Measurements from ENCODE around the gene FOXP1. TPM values are rescaled to one million over a fixed set of nuclear protein-coding genes. Genes with fewer than 3 reads are reported as not detected.

Gene FOXP1
- total RNA-seq, 1 donor, result 55.7 TPM

DNA sequence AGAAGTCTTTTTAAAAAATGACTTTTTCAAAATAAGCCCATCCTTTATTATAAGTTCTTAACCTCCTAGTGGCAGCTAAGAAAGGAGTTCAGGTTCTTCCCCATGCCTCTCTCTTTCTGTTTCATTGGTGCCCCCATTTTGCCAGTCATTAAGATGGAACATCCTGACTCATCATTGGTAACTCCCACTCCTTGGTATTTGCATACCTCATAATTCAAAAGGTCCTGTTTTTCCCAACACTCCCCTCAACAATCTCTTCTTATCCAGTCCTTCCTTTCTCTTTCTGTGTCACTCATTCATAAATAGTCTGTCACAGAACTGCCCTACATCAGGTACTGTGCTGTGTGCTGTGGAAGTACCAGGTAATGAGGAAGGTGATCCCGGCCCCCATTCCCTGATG lies 394.0 kb downstream of the FOXP1 start:
- TF ChIP-seq, protein P1, sequence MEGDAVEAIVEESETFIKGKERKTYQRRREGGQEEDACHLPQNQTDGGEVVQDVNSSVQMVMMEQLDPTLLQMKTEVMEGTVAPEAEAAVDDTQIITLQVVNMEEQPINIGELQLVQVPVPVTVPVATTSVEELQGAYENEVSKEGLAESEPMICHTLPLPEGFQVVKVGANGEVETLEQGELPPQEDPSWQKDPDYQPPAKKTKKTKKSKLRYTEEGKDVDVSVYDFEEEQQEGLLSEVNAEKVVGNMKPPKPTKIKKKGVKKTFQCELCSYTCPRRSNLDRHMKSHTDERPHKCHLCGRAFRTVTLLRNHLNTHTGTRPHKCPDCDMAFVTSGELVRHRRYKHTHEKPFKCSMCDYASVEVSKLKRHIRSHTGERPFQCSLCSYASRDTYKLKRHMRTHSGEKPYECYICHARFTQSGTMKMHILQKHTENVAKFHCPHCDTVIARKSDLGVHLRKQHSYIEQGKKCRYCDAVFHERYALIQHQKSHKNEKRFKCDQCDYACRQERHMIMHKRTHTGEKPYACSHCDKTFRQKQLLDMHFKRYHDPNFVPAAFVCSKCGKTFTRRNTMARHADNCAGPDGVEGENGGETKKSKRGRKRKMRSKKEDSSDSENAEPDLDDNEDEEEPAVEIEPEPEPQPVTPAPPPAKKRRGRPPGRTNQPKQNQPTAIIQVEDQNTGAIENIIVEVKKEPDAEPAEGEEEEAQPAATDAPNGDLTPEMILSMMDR (IDR thresholded peaks at IDR 0.05; ENCODE audit: insufficient read depth, low read depth, low read length), result no peak
- DNase-seq (ENCODE audit: low read depth), result no peak
- H3K4me3 ChIP-seq (ENCODE audit: low read depth, low read length), result no peak overlapping the region

GRCh38 chr3:71187715-71188114 lies 395.8 kb downstream of the FOXP1 start:
- DNase-seq (ENCODE audit: low read depth), result no peak
- H3K4me3 ChIP-seq (ENCODE audit: low read depth, low read length), result no peak overlapping the region
- TF ChIP-seq, protein P1 (IDR thresholded peaks at IDR 0.05; ENCODE audit: insufficient read depth, low read depth, low read length), result no peak

- no peak overlapping the region for H3K4me3 ChIP-seq (ENCODE audit: low read depth, low read length)
- no peak for DNase-seq (ENCODE audit: low read depth)
- TF ChIP-seq, protein P1 (IDR thresholded peaks at IDR 0.05; ENCODE audit: insufficient read depth, low read depth, low read length), result no peak
These were observed 396.7 kb downstream of the FOXP1 start for GRCh38 chr3:71186801-71187200.

- no peak overlapping the region for H3K4me3 ChIP-seq (ENCODE audit: low read depth, low read length)
- peak; percentile 45 for DNase-seq (ENCODE audit: low read depth)
- TF ChIP-seq, protein P1 (IDR thresholded peaks at IDR 0.05; ENCODE audit: insufficient read depth, low read depth, low read length), result no peak
These were observed 397.6 kb downstream of the FOXP1 start for GRCh38 chr3:71185733-71186455.

DNA sequence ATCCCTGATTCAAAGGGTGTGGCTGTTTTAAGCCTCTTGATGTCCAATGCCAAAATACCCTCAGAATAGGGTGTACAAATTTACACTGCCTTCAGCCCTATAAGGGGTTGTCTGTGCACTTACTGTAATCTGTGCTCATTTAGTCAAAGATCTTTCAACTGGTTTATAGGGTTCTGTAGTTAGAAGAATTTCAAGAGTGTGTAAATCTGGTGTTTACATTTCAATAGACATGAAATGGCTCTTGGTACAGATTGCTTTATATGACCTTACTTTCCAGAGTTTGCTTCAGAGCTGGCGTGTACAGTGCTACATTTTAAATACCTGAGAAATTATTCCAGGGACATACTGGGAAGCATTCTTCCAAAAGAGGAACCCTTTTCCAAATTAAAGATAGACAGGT lies 399.3 kb downstream of the FOXP1 start:
- H3K4me3 ChIP-seq (ENCODE audit: low read depth, low read length), result no peak overlapping the region
- TF ChIP-seq, protein P1 (IDR thresholded peaks at IDR 0.05; ENCODE audit: insufficient read depth, low read depth, low read length), result no peak
- no peak for DNase-seq (ENCODE audit: low read depth)

DNA sequence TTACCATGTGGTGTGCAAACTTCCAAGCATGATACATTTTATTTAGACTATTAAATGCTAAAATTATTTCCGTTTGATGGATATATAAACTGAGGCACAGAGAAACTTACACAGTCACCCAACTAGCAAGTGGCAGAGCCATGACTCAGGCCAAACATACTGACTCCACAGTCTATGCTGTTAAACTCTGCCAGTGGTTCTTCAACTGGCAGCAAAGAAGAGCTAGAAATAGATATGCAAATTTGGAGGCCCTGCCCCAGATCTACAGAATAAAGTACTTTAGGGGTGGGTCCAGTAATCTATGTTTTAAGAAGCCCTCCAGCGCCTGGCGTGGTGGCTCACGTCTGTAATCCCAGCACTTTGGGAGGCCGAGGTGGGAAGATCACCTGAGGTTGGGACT lies 400.0 kb downstream of the FOXP1 start:
- no peak overlapping the region for H3K4me3 ChIP-seq (ENCODE audit: low read depth, low read length)
- DNase-seq (ENCODE audit: low read depth), result no peak
- TF ChIP-seq, protein P1 (IDR thresholded peaks at IDR 0.05; ENCODE audit: insufficient read depth, low read depth, low read length), result no peak

DNA sequence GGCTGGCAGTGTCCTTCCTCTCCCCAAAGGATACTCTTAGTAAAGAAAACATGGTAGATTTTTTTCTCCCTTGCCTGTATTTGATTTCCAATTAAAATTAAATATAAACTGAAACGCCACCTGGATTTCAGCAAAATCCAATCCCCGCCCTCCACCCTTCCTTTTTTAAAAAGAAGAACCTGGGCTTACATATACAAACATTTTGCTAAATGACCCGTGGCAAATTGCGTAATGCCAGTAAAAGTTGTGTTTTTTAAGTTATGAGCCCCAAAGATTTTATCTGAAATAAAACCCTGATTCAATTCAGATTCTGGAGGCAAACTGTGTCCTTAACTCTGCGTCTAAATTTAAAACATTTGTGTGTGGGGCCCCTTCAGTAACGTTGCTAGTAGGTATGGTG lies 403.0 kb downstream of the FOXP1 start:
- DNase-seq (ENCODE audit: low read depth), result peak; percentile 42
- no peak overlapping the region for H3K4me3 ChIP-seq (ENCODE audit: low read depth, low read length)
- TF ChIP-seq, protein P1 (IDR thresholded peaks at IDR 0.05; ENCODE audit: insufficient read depth, low read depth, low read length), result no peak
